ENCODE measurements around the gene XAB2.
"Not testable (repeated sequence)": the region's sequence is repeated elsewhere in the genome, so short reads cannot be mapped to it uniquely, and the experiment has no call there.

The XAB2 gene

DNA sequence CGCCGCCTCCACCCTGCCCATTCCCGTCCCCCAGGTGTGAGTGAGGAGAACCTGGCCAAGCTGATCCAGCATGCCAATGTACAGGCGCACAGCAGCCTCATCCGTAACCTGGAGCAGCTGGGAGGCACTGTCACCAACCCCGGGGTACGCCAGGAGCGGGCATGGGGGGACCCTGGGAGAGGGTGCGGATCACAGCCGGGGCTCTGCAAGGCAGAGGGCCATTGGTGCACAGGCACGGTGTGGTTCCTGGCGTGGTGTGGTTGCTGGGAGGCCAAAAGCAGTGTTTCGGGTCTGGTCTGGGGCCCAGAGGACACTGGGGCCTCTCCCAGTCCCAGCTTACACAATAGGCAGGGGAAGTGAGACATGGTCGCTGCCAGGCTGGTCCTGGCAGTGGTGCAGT lies 15.8 kb upstream of the XAB2 start:
- TF ChIP-seq, protein P1, sequence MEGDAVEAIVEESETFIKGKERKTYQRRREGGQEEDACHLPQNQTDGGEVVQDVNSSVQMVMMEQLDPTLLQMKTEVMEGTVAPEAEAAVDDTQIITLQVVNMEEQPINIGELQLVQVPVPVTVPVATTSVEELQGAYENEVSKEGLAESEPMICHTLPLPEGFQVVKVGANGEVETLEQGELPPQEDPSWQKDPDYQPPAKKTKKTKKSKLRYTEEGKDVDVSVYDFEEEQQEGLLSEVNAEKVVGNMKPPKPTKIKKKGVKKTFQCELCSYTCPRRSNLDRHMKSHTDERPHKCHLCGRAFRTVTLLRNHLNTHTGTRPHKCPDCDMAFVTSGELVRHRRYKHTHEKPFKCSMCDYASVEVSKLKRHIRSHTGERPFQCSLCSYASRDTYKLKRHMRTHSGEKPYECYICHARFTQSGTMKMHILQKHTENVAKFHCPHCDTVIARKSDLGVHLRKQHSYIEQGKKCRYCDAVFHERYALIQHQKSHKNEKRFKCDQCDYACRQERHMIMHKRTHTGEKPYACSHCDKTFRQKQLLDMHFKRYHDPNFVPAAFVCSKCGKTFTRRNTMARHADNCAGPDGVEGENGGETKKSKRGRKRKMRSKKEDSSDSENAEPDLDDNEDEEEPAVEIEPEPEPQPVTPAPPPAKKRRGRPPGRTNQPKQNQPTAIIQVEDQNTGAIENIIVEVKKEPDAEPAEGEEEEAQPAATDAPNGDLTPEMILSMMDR (IDR thresholded peaks at IDR 0.05; ENCODE audit: insufficient read depth, low read length, poor library complexity, severe bottlenecking): no peak
- no peak for TF ChIP-seq EZH2phosphoT487 (conservative IDR thresholded peaks at IDR 0.05; ENCODE audit: low read length)
- Histone ChIP-seq H3F3A (ENCODE audit: insufficient read depth) (no peaks in the 10 kb centered on the region), H3K4me3 (ENCODE audit: insufficient read depth, low read length, poor library complexity, severe bottlenecking) (no peak overlapping the region), H3K4me2 (ENCODE audit: low read depth, low read length, poor library complexity, severe bottlenecking) (no peak overlapping the region), H4K20me1 (ENCODE audit: low read depth, low read length) (no peaks in the 10 kb centered on the region), H3K79me2 (ENCODE audit: insufficient read depth, low read length) (no peaks in the 10 kb centered on the region), H2AFZ (ENCODE audit: low read depth, low read length, severe bottlenecking) (no peak overlapping the region), H3K27ac (ENCODE audit: low read depth, low read length) (no peak overlapping the region), H3K9me2 (replicated peaks; ENCODE audit: insufficient read depth, low read length) (no peaks in the 10 kb centered on the region), H3K36me3 (ENCODE audit: low read length) (no peaks in the 10 kb centered on the region), H3K27me3 (ENCODE audit: low read length) (no peaks in the 10 kb centered on the region), H3K9ac (ENCODE audit: low read length) (no peak overlapping the region), H3K9me3 (ENCODE audit: insufficient read depth, low read length) (no peaks in the 10 kb centered on the region)

DNA sequence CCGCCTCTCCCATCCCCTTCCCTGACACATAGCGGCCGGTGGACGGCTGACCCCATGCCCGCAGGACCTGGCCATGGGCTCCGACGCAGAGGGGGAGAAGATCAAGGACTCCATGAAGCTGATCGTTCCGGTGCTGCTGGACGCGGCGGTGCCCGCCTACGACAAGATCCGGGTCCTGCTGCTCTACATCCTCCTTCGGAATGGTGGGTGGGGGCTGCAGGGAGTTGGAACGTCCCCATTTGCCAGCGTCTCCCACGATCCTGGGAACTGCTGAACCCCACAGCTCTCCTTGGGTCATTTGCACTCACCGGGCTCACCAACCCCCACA lies 15.2 kb upstream of the XAB2 start:
- Histone ChIP-seq H3K4me3 (ENCODE audit: insufficient read depth, low read length, poor library complexity, severe bottlenecking) (no peak overlapping the region), H3K36me3 (ENCODE audit: low read length) (no peaks in the 10 kb centered on the region), H2AFZ (ENCODE audit: low read depth, low read length, severe bottlenecking) (no peak overlapping the region), H3K27me3 (ENCODE audit: low read length) (no peaks in the 10 kb centered on the region), H3K79me2 (ENCODE audit: insufficient read depth, low read length) (no peaks in the 10 kb centered on the region), H3F3A (ENCODE audit: insufficient read depth) (no peaks in the 10 kb centered on the region), H3K9me3 (ENCODE audit: insufficient read depth, low read length) (no peaks in the 10 kb centered on the region), H4K20me1 (ENCODE audit: low read depth, low read length) (no peaks in the 10 kb centered on the region), H3K4me2 (ENCODE audit: low read depth, low read length, poor library complexity, severe bottlenecking) (no peak overlapping the region), H3K9me2 (replicated peaks; ENCODE audit: insufficient read depth, low read length) (no peaks in the 10 kb centered on the region), H3K9ac (ENCODE audit: low read length) (no peak overlapping the region), H3K27ac (ENCODE audit: low read depth, low read length) (no peak overlapping the region)
- no peak for TF ChIP-seq EZH2phosphoT487 (conservative IDR thresholded peaks at IDR 0.05; ENCODE audit: low read length)
- TF ChIP-seq, protein P1 (IDR thresholded peaks at IDR 0.05; ENCODE audit: insufficient read depth, low read length, poor library complexity, severe bottlenecking): no peak

DNA sequence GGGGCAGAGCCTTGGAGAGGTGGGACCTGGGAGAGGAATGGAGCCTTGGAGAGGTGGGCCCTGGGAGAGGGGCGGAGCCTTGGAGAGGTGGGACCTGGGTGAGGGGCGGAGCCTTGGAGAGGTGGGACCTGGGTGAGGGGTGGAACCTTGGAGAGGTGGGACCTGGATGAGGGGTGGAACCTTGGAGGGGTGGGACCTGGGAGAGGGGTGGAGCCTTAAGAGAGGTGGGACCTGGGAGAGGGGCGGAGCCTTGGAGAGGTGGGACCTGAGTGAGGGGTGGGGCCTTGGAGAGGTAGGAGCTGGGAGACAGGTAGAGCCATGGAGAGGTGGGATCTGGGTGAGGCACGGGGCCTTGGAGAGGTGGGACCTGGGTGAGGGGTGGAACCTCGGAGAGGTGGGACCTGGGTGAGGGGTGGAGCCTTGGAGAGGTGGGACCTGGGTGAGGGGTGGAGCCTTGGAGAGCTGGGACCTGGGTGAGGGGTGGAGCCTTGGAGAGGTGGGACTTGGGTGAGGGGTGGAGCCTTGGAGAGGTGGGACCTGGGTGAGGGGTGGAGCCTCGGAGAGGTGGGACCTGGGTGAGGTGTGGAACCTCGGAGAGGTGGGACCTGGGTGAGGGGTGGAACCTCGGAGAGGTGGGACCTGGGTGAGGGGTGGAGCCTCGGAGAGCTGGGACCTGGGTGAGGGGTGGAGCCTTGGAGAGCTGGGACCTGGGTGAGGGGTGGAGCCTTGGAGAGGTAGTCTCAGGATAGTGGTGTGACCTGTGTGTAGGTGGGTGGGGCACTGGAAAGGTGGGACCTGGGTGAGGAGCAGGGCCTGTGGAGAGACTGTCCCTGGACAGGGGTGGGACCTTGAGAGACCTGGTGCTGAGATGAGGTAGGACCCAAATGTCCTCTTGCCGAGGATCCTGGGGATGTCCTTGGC lies 14.5 kb upstream of the XAB2 start:
- not testable (repeated sequence) for H3K4me2 ChIP-seq (ENCODE audit: low read depth, low read length, poor library complexity, severe bottlenecking); H2AFZ ChIP-seq (ENCODE audit: low read depth, low read length, severe bottlenecking); H3K79me2 ChIP-seq (ENCODE audit: insufficient read depth, low read length); H3K9me3 ChIP-seq (ENCODE audit: insufficient read depth, low read length); H4K20me1 ChIP-seq (ENCODE audit: low read depth, low read length); H3K27me3 ChIP-seq (ENCODE audit: low read length); H3K4me3 ChIP-seq (ENCODE audit: insufficient read depth, low read length, poor library complexity, severe bottlenecking); H3K9me2 ChIP-seq (replicated peaks; ENCODE audit: insufficient read depth, low read length); H3K27ac ChIP-seq (ENCODE audit: low read depth, low read length); H3K9ac ChIP-seq (ENCODE audit: low read length); H3F3A ChIP-seq (ENCODE audit: insufficient read depth); H3K36me3 ChIP-seq (ENCODE audit: low read length)

DNA sequence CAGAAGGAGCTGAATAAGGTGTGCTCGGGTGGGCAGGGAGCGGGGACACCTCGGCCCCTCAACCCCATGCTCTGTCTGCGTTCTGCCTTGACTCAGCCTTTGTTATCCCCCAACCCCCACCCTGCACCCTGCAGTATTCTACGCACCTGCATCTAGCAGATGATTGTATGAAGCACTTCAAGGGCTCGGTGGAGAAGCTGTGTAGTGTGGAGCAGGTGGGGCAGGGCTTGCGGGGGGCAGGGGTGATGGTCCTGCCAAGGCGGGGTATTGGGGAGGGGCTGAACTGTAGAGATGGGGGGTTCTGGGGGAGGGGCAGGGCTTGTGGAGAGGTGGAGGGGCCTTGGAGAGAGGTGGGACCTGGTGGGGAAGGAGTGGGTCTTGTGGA lies 13.7 kb upstream of the XAB2 start:
- Histone ChIP-seq H3K36me3 (ENCODE audit: low read length) (no peaks in the 10 kb centered on the region), H3K27me3 (ENCODE audit: low read length) (no peaks in the 10 kb centered on the region)

More for the DNA sequence above, 13.7 kb upstream of the XAB2 start:
- no peaks in the 10 kb centered on the region for H4K20me1 ChIP-seq (ENCODE audit: low read depth, low read length)
- H3K27ac ChIP-seq (ENCODE audit: low read depth, low read length): no peak overlapping the region
- no peak overlapping the region for H3K4me3 ChIP-seq (ENCODE audit: insufficient read depth, low read length, poor library complexity, severe bottlenecking)
- no peaks in the 10 kb centered on the region for H3K79me2 ChIP-seq (ENCODE audit: insufficient read depth, low read length)
- H3F3A ChIP-seq (ENCODE audit: insufficient read depth): no peaks in the 10 kb centered on the region
- no peak overlapping the region for H2AFZ ChIP-seq (ENCODE audit: low read depth, low read length, severe bottlenecking)
- H3K9ac ChIP-seq (ENCODE audit: low read length): no peak overlapping the region
- TF ChIP-seq EZH2phosphoT487 (conservative IDR thresholded peaks at IDR 0.05; ENCODE audit: low read length): no peak
- TF ChIP-seq, protein P1 (IDR thresholded peaks at IDR 0.05; ENCODE audit: insufficient read depth, low read length, poor library complexity, severe bottlenecking): no peak
- no peaks in the 10 kb centered on the region for H3K9me3 ChIP-seq (ENCODE audit: insufficient read depth, low read length)
- H3K9me2 ChIP-seq (replicated peaks; ENCODE audit: insufficient read depth, low read length): no peaks in the 10 kb centered on the region
- no peak overlapping the region for H3K4me2 ChIP-seq (ENCODE audit: low read depth, low read length, poor library complexity, severe bottlenecking)
